ENCODE results near the gene PLIN5.
"Not testable (repeated sequence)": the region's sequence is repeated elsewhere in the genome, so short reads cannot be mapped to it uniquely, and the experiment has no call there.

PLIN5 gene

GRCh38 chr19:4539169-4539692, 4.2 kb upstream of the PLIN5 start:
- no peak for DNase-seq (ENCODE audit: low read depth)
- peaks cover 43% of the 10 kb centered on the region for H3K27me3 ChIP-seq (replicated peaks; ENCODE audit: control insufficient read depth, insufficient read depth, low read length)
- H3K9me3 ChIP-seq (ENCODE audit: control insufficient read depth, low read length) = peaks cover 4% of the 10 kb centered on the region
- H3K4me3 ChIP-seq (ENCODE audit: low read length) = no peak overlapping the region
- peaks cover 22% of the 10 kb centered on the region for H3K4me1 ChIP-seq (ENCODE audit: control insufficient read depth, insufficient read depth, low read length)
- no peaks in the 10 kb centered on the region for H3K36me3 ChIP-seq (ENCODE audit: control insufficient read depth, insufficient read depth, low read length, severe bottlenecking)
- no peak overlapping the region for H3K9ac ChIP-seq (ENCODE audit: low read length)

- Histone ChIP-seq H3K4me1 (ENCODE audit: control insufficient read depth, insufficient read depth, low read length) (peaks cover 22% of the 10 kb centered on the region), H3K27me3 (replicated peaks; ENCODE audit: control insufficient read depth, insufficient read depth, low read length) (peaks cover 47% of the 10 kb centered on the region), H3K9ac (ENCODE audit: low read length) (no peak overlapping the region), H3K36me3 (ENCODE audit: control insufficient read depth, insufficient read depth, low read length, severe bottlenecking) (no peaks in the 10 kb centered on the region), H3K9me3 (ENCODE audit: control insufficient read depth, low read length) (peaks cover 4% of the 10 kb centered on the region), H3K4me3 (ENCODE audit: low read length) (no peak overlapping the region)
- DNase-seq (ENCODE audit: low read depth) = no peak
Measured at GRCh38 chr19:4538601-4538954, 3.6 kb upstream of the PLIN5 start.

- H3K4me3 ChIP-seq (ENCODE audit: low read length) = no peak overlapping the region
- peaks cover 47% of the 10 kb centered on the region for H3K27me3 ChIP-seq (replicated peaks; ENCODE audit: control insufficient read depth, insufficient read depth, low read length)
- no peaks in the 10 kb centered on the region for H3K36me3 ChIP-seq (ENCODE audit: control insufficient read depth, insufficient read depth, low read length, severe bottlenecking)
- no peak overlapping the region for H3K9ac ChIP-seq (ENCODE audit: low read length)
- peaks cover 4% of the 10 kb centered on the region for H3K9me3 ChIP-seq (ENCODE audit: control insufficient read depth, low read length)
- peaks cover 22% of the 10 kb centered on the region for H3K4me1 ChIP-seq (ENCODE audit: control insufficient read depth, insufficient read depth, low read length)
- no peak for DNase-seq (ENCODE audit: low read depth)
Measured at GRCh38 chr19:4537953-4538600, 3.1 kb upstream of the PLIN5 start.

- peaks cover 22% of the 10 kb centered on the region for H3K4me1 ChIP-seq (ENCODE audit: control insufficient read depth, insufficient read depth, low read length)
- H3K36me3 ChIP-seq (ENCODE audit: control insufficient read depth, insufficient read depth, low read length, severe bottlenecking) = no peaks in the 10 kb centered on the region
- no peak overlapping the region for H3K9ac ChIP-seq (ENCODE audit: low read length)
- DNase-seq (ENCODE audit: low read depth) = no peak
- peaks cover 47% of the 10 kb centered on the region for H3K27me3 ChIP-seq (replicated peaks; ENCODE audit: control insufficient read depth, insufficient read depth, low read length)
- H3K9me3 ChIP-seq (ENCODE audit: control insufficient read depth, low read length) = peaks cover 4% of the 10 kb centered on the region
- H3K4me3 ChIP-seq (ENCODE audit: low read length) = no peak overlapping the region
Measured at GRCh38 chr19:4536798-4537197, 1.8 kb upstream of the PLIN5 start.

GRCh38 chr19:4533835-4534424, 1.1 kb downstream of the PLIN5 start:
- Histone ChIP-seq H3K36me3 (ENCODE audit: control insufficient read depth, insufficient read depth, low read length, severe bottlenecking) (no peaks in the 10 kb centered on the region), H3K9me3 (ENCODE audit: control insufficient read depth, low read length) (no peaks in the 10 kb centered on the region), H3K4me3 (ENCODE audit: low read length) (peak overlapping the region; percentile 74), H3K4me1 (ENCODE audit: control insufficient read depth, insufficient read depth, low read length) (peaks cover 13% of the 10 kb centered on the region), H3K9ac (ENCODE audit: low read length) (no peak overlapping the region), H3K27me3 (replicated peaks; ENCODE audit: control insufficient read depth, insufficient read depth, low read length) (peaks cover 42% of the 10 kb centered on the region)
- no peak for DNase-seq (ENCODE audit: low read depth)

GRCh38 chr19:4533334-4533733, 1.7 kb downstream of the PLIN5 start:
- peaks cover 36% of the 10 kb centered on the region for H3K27me3 ChIP-seq (replicated peaks; ENCODE audit: control insufficient read depth, insufficient read depth, low read length)
- H3K4me1 ChIP-seq (ENCODE audit: control insufficient read depth, insufficient read depth, low read length) = peaks cover 13% of the 10 kb centered on the region
- H3K36me3 ChIP-seq (ENCODE audit: control insufficient read depth, insufficient read depth, low read length, severe bottlenecking) = no peaks in the 10 kb centered on the region
- no peak overlapping the region for H3K9ac ChIP-seq (ENCODE audit: low read length)
- DNase-seq (ENCODE audit: low read depth) = no peak
- no peak overlapping the region for H3K4me3 ChIP-seq (ENCODE audit: low read length)
- H3K9me3 ChIP-seq (ENCODE audit: control insufficient read depth, low read length) = no peaks in the 10 kb centered on the region

- Histone ChIP-seq H3K9me3 (ENCODE audit: control insufficient read depth, low read length) (no peaks in the 10 kb centered on the region), H3K9ac (ENCODE audit: low read length) (no peak overlapping the region), H3K27me3 (replicated peaks; ENCODE audit: control insufficient read depth, insufficient read depth, low read length) (peaks cover 25% of the 10 kb centered on the region), H3K36me3 (ENCODE audit: control insufficient read depth, insufficient read depth, low read length, severe bottlenecking) (no peaks in the 10 kb centered on the region), H3K4me3 (ENCODE audit: low read length) (no peak overlapping the region), H3K4me1 (ENCODE audit: control insufficient read depth, insufficient read depth, low read length) (peaks cover 8% of the 10 kb centered on the region)
- no peak for DNase-seq (ENCODE audit: low read depth)
Measured at GRCh38 chr19:4531562-4532165, 3.4 kb downstream of the PLIN5 start.

GRCh38 chr19:4529924-4530522, 5.0 kb downstream of the PLIN5 start:
- no peak overlapping the region for H3K4me3 ChIP-seq (ENCODE audit: low read length)
- H3K27me3 ChIP-seq (replicated peaks; ENCODE audit: control insufficient read depth, insufficient read depth, low read length) = peaks cover 11% of the 10 kb centered on the region
- no peaks in the 10 kb centered on the region for H3K36me3 ChIP-seq (ENCODE audit: control insufficient read depth, insufficient read depth, low read length, severe bottlenecking)
- no peak for DNase-seq (ENCODE audit: low read depth)
- peaks cover 2% of the 10 kb centered on the region for H3K4me1 ChIP-seq (ENCODE audit: control insufficient read depth, insufficient read depth, low read length)
- H3K9ac ChIP-seq (ENCODE audit: low read length) = no peak overlapping the region
- H3K9me3 ChIP-seq (ENCODE audit: control insufficient read depth, low read length) = no peaks in the 10 kb centered on the region

- Histone ChIP-seq H3K4me3 (ENCODE audit: low read length) (no peak overlapping the region), H3K9me3 (ENCODE audit: control insufficient read depth, low read length) (no peaks in the 10 kb centered on the region), H3K9ac (ENCODE audit: low read length) (no peak overlapping the region), H3K27me3 (replicated peaks; ENCODE audit: control insufficient read depth, insufficient read depth, low read length) (no peaks in the 10 kb centered on the region), H3K4me1 (ENCODE audit: control insufficient read depth, insufficient read depth, low read length) (no peaks in the 10 kb centered on the region), H3K36me3 (ENCODE audit: control insufficient read depth, insufficient read depth, low read length, severe bottlenecking) (no peaks in the 10 kb centered on the region)
- DNase-seq (ENCODE audit: low read depth) = no peak
Measured at GRCh38 chr19:4528843-4529242, 6.2 kb downstream of the PLIN5 start.

GRCh38 chr19:4527377-4527776, 7.6 kb downstream of the PLIN5 start:
- DNase-seq (ENCODE audit: low read depth); H3K36me3 ChIP-seq (ENCODE audit: control insufficient read depth, insufficient read depth, low read length, severe bottlenecking); H3K9ac ChIP-seq (ENCODE audit: low read length); H3K27me3 ChIP-seq (replicated peaks; ENCODE audit: control insufficient read depth, insufficient read depth, low read length); H3K9me3 ChIP-seq (ENCODE audit: control insufficient read depth, low read length); H3K4me3 ChIP-seq (ENCODE audit: low read length): not testable (repeated sequence)
- H3K4me1 ChIP-seq (ENCODE audit: control insufficient read depth, insufficient read depth, low read length) = peaks cover 12% of the 10 kb centered on the region

- Histone ChIP-seq H3K27me3 (replicated peaks; ENCODE audit: control insufficient read depth, insufficient read depth, low read length) (no peaks in the 10 kb centered on the region), H3K4me1 (ENCODE audit: control insufficient read depth, insufficient read depth, low read length) (peaks cover 29% of the 10 kb centered on the region), H3K36me3 (ENCODE audit: control insufficient read depth, insufficient read depth, low read length, severe bottlenecking) (no peaks in the 10 kb centered on the region), H3K4me3 (ENCODE audit: low read length) (no peak overlapping the region), H3K9ac (ENCODE audit: low read length) (no peak overlapping the region), H3K9me3 (ENCODE audit: control insufficient read depth, low read length) (no peaks in the 10 kb centered on the region)
- no peak for DNase-seq (ENCODE audit: low read depth)
Measured at GRCh38 chr19:4525563-4526002, 9.4 kb downstream of the PLIN5 start.
